ENCODE data around the gene SH3D21.

Gene SH3D21

GRCh38 chr1:36349839-36350238 is 43.7 kb downstream of the SH3D21 start:
- Histone ChIP-seq H2AFZ (ENCODE audit: low read length) (no peak overlapping the region), H3K27ac (ENCODE audit: low read length) (no peak overlapping the region), H3K9me2 (replicated peaks; ENCODE audit: insufficient read depth, low read length) (no peaks in the 10 kb centered on the region), H3K79me2 (ENCODE audit: low read length) (no peaks in the 10 kb centered on the region), H3K36me3 (replicated peaks; ENCODE audit: insufficient read depth, low read length) (no peaks in the 10 kb centered on the region; the same call in 1 of the 2 replicates), H3K4me2 (ENCODE audit: low read depth, low read length) (no peak overlapping the region), H3K9me3 (replicated peaks; ENCODE audit: insufficient read depth, low read length) (no peaks in the 10 kb centered on the region), H3K4me1 (ENCODE audit: low read length) (no peaks in the 10 kb centered on the region), H3K9ac (ENCODE audit: low read length) (no peak overlapping the region), H3K4me3 (ENCODE audit: low read length) (no peak overlapping the region), H3K27me3 (replicated peaks; ENCODE audit: insufficient read depth, low read length) (no peaks in the 10 kb centered on the region), H3F3A (ENCODE audit: insufficient read depth, low read length) (no peaks in the 10 kb centered on the region), H4K20me1 (ENCODE audit: insufficient read depth, low read length) (no peaks in the 10 kb centered on the region)
- DNase-seq: no peak
- TF ChIP-seq CTCF (IDR thresholded peaks at IDR 0.05; ENCODE audit: low read length) (no peak), EZH2 (optimal IDR thresholded peaks at IDR 0.05; ENCODE audit: low read depth, low read length) (no peak), EZH2phosphoT487 (IDR thresholded peaks at IDR 0.05; ENCODE audit: low read length) (no peak)

GRCh38 chr1:36350659-36351226 is 44.6 kb downstream of the SH3D21 start:
- TF ChIP-seq CTCF (IDR thresholded peaks at IDR 0.05; ENCODE audit: low read length) (no peak), EZH2 (optimal IDR thresholded peaks at IDR 0.05; ENCODE audit: low read depth, low read length) (no peak), EZH2phosphoT487 (IDR thresholded peaks at IDR 0.05; ENCODE audit: low read length) (no peak)
- Histone ChIP-seq H3K27ac (ENCODE audit: low read length) (no peak overlapping the region), H3K9me2 (replicated peaks; ENCODE audit: insufficient read depth, low read length) (no peaks in the 10 kb centered on the region), H3K9me3 (replicated peaks; ENCODE audit: insufficient read depth, low read length) (no peaks in the 10 kb centered on the region), H4K20me1 (ENCODE audit: insufficient read depth, low read length) (no peaks in the 10 kb centered on the region), H3K36me3 (replicated peaks; ENCODE audit: insufficient read depth, low read length) (peaks cover 2% of the 10 kb centered on the region; the same call in 1 of the 2 replicates), H3F3A (ENCODE audit: insufficient read depth, low read length) (no peaks in the 10 kb centered on the region), H3K9ac (ENCODE audit: low read length) (no peak overlapping the region), H3K79me2 (ENCODE audit: low read length) (no peaks in the 10 kb centered on the region), H3K4me3 (ENCODE audit: low read length) (no peak overlapping the region), H3K4me2 (ENCODE audit: low read depth, low read length) (no peak overlapping the region), H2AFZ (ENCODE audit: low read length) (no peak overlapping the region), H3K4me1 (ENCODE audit: low read length) (no peaks in the 10 kb centered on the region), H3K27me3 (replicated peaks; ENCODE audit: insufficient read depth, low read length) (no peaks in the 10 kb centered on the region)
- DNase-seq: no peak

GRCh38 chr1:36351227-36351977 is 45.2 kb downstream of the SH3D21 start:
- H3K4me2 ChIP-seq (ENCODE audit: low read depth, low read length): no peak overlapping the region
- H3F3A ChIP-seq (ENCODE audit: insufficient read depth, low read length): no peaks in the 10 kb centered on the region
- H2AFZ ChIP-seq (ENCODE audit: low read length): no peak overlapping the region
- no peaks in the 10 kb centered on the region for H3K9me3 ChIP-seq (replicated peaks; ENCODE audit: insufficient read depth, low read length)
- H3K27me3 ChIP-seq (replicated peaks; ENCODE audit: insufficient read depth, low read length): no peaks in the 10 kb centered on the region
- no peak overlapping the region for H3K9ac ChIP-seq (ENCODE audit: low read length)
- no peak overlapping the region for H3K27ac ChIP-seq (ENCODE audit: low read length)
- no peak for DNase-seq
- H4K20me1 ChIP-seq (ENCODE audit: insufficient read depth, low read length): no peaks in the 10 kb centered on the region
- no peaks in the 10 kb centered on the region for H3K4me1 ChIP-seq (ENCODE audit: low read length)
- no peak for TF ChIP-seq CTCF (IDR thresholded peaks at IDR 0.05; ENCODE audit: low read length)
- no peak for TF ChIP-seq EZH2phosphoT487 (IDR thresholded peaks at IDR 0.05; ENCODE audit: low read length)
- TF ChIP-seq EZH2 (optimal IDR thresholded peaks at IDR 0.05; ENCODE audit: low read depth, low read length): no peak
- H3K9me2 ChIP-seq (replicated peaks; ENCODE audit: insufficient read depth, low read length): no peaks in the 10 kb centered on the region
- peaks cover 2% of the 10 kb centered on the region; the same call in 1 of the 2 replicates for H3K36me3 ChIP-seq (replicated peaks; ENCODE audit: insufficient read depth, low read length)
- H3K4me3 ChIP-seq (ENCODE audit: low read length): no peak overlapping the region
- no peaks in the 10 kb centered on the region for H3K79me2 ChIP-seq (ENCODE audit: low read length)
